HepG2 (cell line): ENCODE data around the gene SPRYD4. TPM values are rescaled to one million over a fixed set of nuclear protein-coding genes. Genes with fewer than 3 reads are reported as not detected.

Experiments used
- ATF2 ChIP-seq: sonication (generic); formaldehyde crosslinking; IDR thresholded peaks from 2 replicates; pipeline ENCODE4 v1.4.0; 2020; ENCODE audit warnings: missing genetic modification reagents
- FOXP4 ChIP-seq: sonication (generic); formaldehyde crosslinking; IDR thresholded peaks from 2 replicates; pipeline ENCODE4 v1.4.0; 2020; ENCODE audit warnings: missing genetic modification reagents
- JUNB ChIP-seq: sonication (generic); formaldehyde crosslinking; IDR thresholded peaks from 2 replicates; pipeline ENCODE4 v1.8.0; 2022; ENCODE audit warnings: missing genetic modification reagents, mild to moderate bottlenecking, borderline replicate concordance
- MYPOP ChIP-seq: sonication (generic); formaldehyde crosslinking; IDR thresholded peaks from 2 replicates; pipeline ENCODE4 v1.8.1; 2023; ENCODE audit warnings: mild to moderate bottlenecking, moderate library complexity, missing genetic modification reagents
- RERE ChIP-seq: IDR thresholded peaks from 2 replicates; pipeline ENCODE4 v1.6.1; 2016; ENCODE audit warnings: low read depth, missing genetic modification reagents, missing compliant biosample characterization
- TBP ChIP-seq: sonication (generic); formaldehyde crosslinking; IDR thresholded peaks from 2 replicates; pipeline ENCODE4 v1.5.0; 2020; ENCODE audit warnings: missing genetic modification reagents
- TIGD3 ChIP-seq: sonication (generic); formaldehyde crosslinking; IDR thresholded peaks from 2 replicates; pipeline ENCODE4 v1.5.1; 2020; ENCODE audit warnings: mild to moderate bottlenecking, missing genetic modification reagents, borderline replicate concordance
- YEATS2 ChIP-seq: sonication (generic); formaldehyde crosslinking; IDR thresholded peaks from 2 replicates; pipeline ENCODE4 v1.4.0; 2020; ENCODE audit warnings: missing genetic modification reagents, borderline replicate concordance
- ZNF382 ChIP-seq: sonication (generic); formaldehyde crosslinking; IDR thresholded peaks from 2 replicates; pipeline ENCODE4 v1.5.0; 2020; ENCODE audit warnings: missing genetic modification reagents, mild to moderate bottlenecking, borderline replicate concordance
- ZNF549 ChIP-seq: sonication (generic); formaldehyde crosslinking; IDR thresholded peaks from 2 replicates; pipeline ENCODE4 v1.5.0; 2020; ENCODE audit warnings: missing genetic modification reagents
- ZNF7 ChIP-seq: IDR thresholded peaks from 2 replicates; pipeline ENCODE4 v1.6.1; 2016; ENCODE audit warnings: missing biosample characterization, missing genetic modification reagents
- ZNF792 ChIP-seq: IDR thresholded peaks from 2 replicates; pipeline ENCODE4 v1.6.1; 2016
- polyA plus RNA-seq, 8 experiments: library from polyadenylated mRNA; depleted of rRNA in 3 of 8; stranded (reverse) in 7 of 8; unstranded in 1 of 8; fragments of >200 nt; fragmentation: Illumina TruSeq in 4 of 8; extraction: Trizol in 4 of 8; gene quantifications; 2 replicates each; pipeline versions ENCODE4 v1.2.1 to v1.2.3, GENCODE V29; 2011 to 2016; ENCODE audit warnings: low read depth in 4 of 8, missing spikeins in 1 of 8, mixed read lengths in 1 of 8; ENCODE audit not compliant: insufficient read depth in 1 of 8
- total RNA-seq, 5 experiments: library from RNA; depleted of rRNA; stranded (reverse); fragments of >200 nt; fragmentation: Illumina TruSeq; extraction: Trizol; gene quantifications; 2 replicates each; pipeline ENCODE4 v1.2.3, GENCODE V29; 2016; ENCODE audit warnings: low read depth in 1 of 5

Gene SPRYD4
- total and polyA plus RNA-seq, 2 of the 13 experiments (the other 11 are each of a cell fraction or from before 2014, with no cell fraction given): 3.9 to 4.5 TPM

- TF ChIP-seq RERE (CRISPR knock-in tag) (no peak), JUNB (CRISPR knock-in tag) (peak; percentile 86), ZNF792 (CRISPR knock-in tag) (peak; percentile 32; the same call in 1 of the 2 replicates), FOXP4 (CRISPR knock-in tag) (peak; percentile 70), MYPOP (peak; percentile 37), TIGD3 (CRISPR knock-in tag) (no peak), ZNF549 (0 out of 2 replicates have a peak, but pooled peaks have one; percentile 66), TBP (CRISPR knock-in tag) (no peak), ATF2 (CRISPR knock-in tag) (no peak; the same call in 1 of the 2 replicates), YEATS2 (CRISPR knock-in tag) (peak; percentile 60; the same call in 1 of the 2 replicates), ZNF7 (no peak), ZNF382 (CRISPR knock-in tag) (no peak)
These were observed 19.9 kb downstream of the SPRYD4 start, which contains the start of gene GLS2 (continued) for GRCh38 chr12:56488041-56488955.
